HepG2 (cell line): ENCODE results near the gene GIN1. TPM values are rescaled to one million over a fixed set of nuclear protein-coding genes. Genes with fewer than 3 reads are reported as not detected.

Source experiments
- ATAC-seq: fragments of 200-7000 bp; cut with Tn5 transposase; 3 replicates; pipeline ENCODE4 v1.9.1; 2020; ENCODE audit warnings: mild to moderate bottlenecking, moderate library complexity
- BruUV-seq: library from RNA; stranded (reverse); fragments of 400-500 nt; replicated peaks from 2 replicates; lab custom pipeline; 2021; lab: Mats Ljungman, UMichigan
- CTCF ChIA-PET: fragments of 300-600 bp; formaldehyde crosslinking; extraction: SDS; loops from one replicate; lab custom pipeline; 2021; ENCODE audit warnings: low total read pairs, inconsistent platforms, low intra/inter-chr PET ratio; lab: Yijun Ruan, JAX
- POLR2A ChIA-PET: fragments of 350-600 bp; sonication (Branson Sonifier 250); formaldehyde crosslinking; loops from one replicate; lab custom pipeline; 2020; ENCODE audit warnings: antibody characterized with exemption, inconsistent platforms; lab: Yijun Ruan, JAX
- DNase-seq: peaks from one replicate; pipeline ENCODE4 v3.0.0-alpha.2; 2015; ENCODE audit warnings: low spot score
- FAIRE-seq: peaks from 3 replicates; lab custom pipeline; 2011; peaks lifted over from hg19 to GRCh38; lab: Jason Lieb, UNC
- H2AFZ ChIP-seq: one replicate; pipeline ENCODE4 v1.6.1; 2011; ENCODE audit warnings: low read length, inconsistent platforms
- H3K27ac ChIP-seq: fragments of 300-600 bp; 3 replicates; pipeline ENCODE4 v1.8.0; 2011; ENCODE audit warnings: mixed run types, mild to moderate bottlenecking, mixed read lengths, low read length, inconsistent platforms; ENCODE audit not compliant: insufficient read depth; ENCODE audit errors: extremely low read length
- H3K27me3 ChIP-seq, 2 experiments: fragments of 200-600 bp in 1 of 2; 2 replicates in 1 of 2; 3 replicates in 1 of 2; pipeline versions ENCODE4 v1.6.0 to v1.8.0; 2011; ENCODE audit warnings: low read length in 2 of 2, mild to moderate bottlenecking in 2 of 2, moderate library complexity in 2 of 2, inconsistent platforms in 1 of 2; ENCODE audit not compliant: insufficient read depth in 2 of 2, control insufficient read depth in 1 of 2
- H3K36me3 ChIP-seq, 2 experiments: fragments of 200-600 bp in 1 of 2; replicated peaks in 1 of 2; 2 replicates in 1 of 2; 3 replicates in 1 of 2; pipeline versions ENCODE4 v1.5.1 to v1.8.0; 2011; ENCODE audit warnings: low read length in 2 of 2, inconsistent platforms in 1 of 2; ENCODE audit not compliant: insufficient read depth in 2 of 2, control insufficient read depth in 1 of 2
- H3K4me1 ChIP-seq: 2 replicates; pipeline ENCODE4 v1.5.1; 2012; ENCODE audit warnings: low read length, inconsistent platforms; ENCODE audit not compliant: insufficient read depth
- H3K4me2 ChIP-seq: 2 replicates; pipeline ENCODE4 v1.6.0; 2011; ENCODE audit warnings: low read depth, low read length, inconsistent platforms
- H3K4me3 ChIP-seq, 3 experiments: fragments of 200-600 bp in 1 of 3; sonication (generic), shearing (Covaris generic) in 1 of 3; replicated peaks in 1 of 3; 2 replicates each; pipeline ENCODE4 v1.5.1; 2011 to 2016; ENCODE audit warnings: low read length in 3 of 3, inconsistent platforms in 2 of 3, low read depth in 2 of 3, mild to moderate bottlenecking in 2 of 3, control low read depth in 1 of 3, mixed read lengths in 1 of 3; ENCODE audit not compliant: insufficient read depth in 1 of 3
- H3K79me2 ChIP-seq: one replicate; pipeline ENCODE4 v1.6.1; 2011; ENCODE audit warnings: low read length, inconsistent platforms; ENCODE audit not compliant: insufficient read depth
- H3K9ac ChIP-seq: 2 replicates; pipeline ENCODE4 v1.6.0; 2011; ENCODE audit warnings: mild to moderate bottlenecking, low read depth, low read length, inconsistent platforms; ENCODE audit not compliant: insufficient read depth
- H3K9me3 ChIP-seq: 2 replicates; pipeline ENCODE4 v1.5.1; 2012; ENCODE audit warnings: mild to moderate bottlenecking, low read length
- H4K20me1 ChIP-seq: 2 replicates; pipeline ENCODE4 v1.6.0; 2011; ENCODE audit warnings: inconsistent platforms, mild to moderate bottlenecking, low read length, moderate library complexity; ENCODE audit not compliant: insufficient read depth
- MTERF4 ChIP-seq: sonication (generic); formaldehyde crosslinking; IDR thresholded peaks from 2 replicates; pipeline ENCODE4 v1.8.0; 2023; ENCODE audit warnings: mild to moderate bottlenecking, missing genetic modification reagents
- NFE2 ChIP-seq: sonication (generic); formaldehyde crosslinking; IDR thresholded peaks from 2 replicates; pipeline ENCODE4 v1.4.0; 2020; ENCODE audit warnings: missing genetic modification reagents
- PHF8 ChIP-seq: sonication (generic); formaldehyde crosslinking; IDR thresholded peaks from 2 replicates; pipeline ENCODE4 v1.5.0; 2020; ENCODE audit warnings: missing genetic modification reagents
- SKIL ChIP-seq: sonication (generic); formaldehyde crosslinking; IDR thresholded peaks from 2 replicates; pipeline ENCODE4 v1.8.0; 2022; ENCODE audit warnings: missing genetic modification reagents, mild to moderate bottlenecking, moderate library complexity, borderline replicate concordance
- ZNF282 ChIP-seq: fragments of 450-650 bp; IDR thresholded peaks from 2 replicates; pipeline ENCODE4 v1.6.1; 2018; ENCODE audit not compliant: partially characterized antibody
- ZNF451 ChIP-seq: sonication (generic); formaldehyde crosslinking; IDR thresholded peaks from 2 replicates; pipeline ENCODE4 v1.5.0; 2020; ENCODE audit warnings: mild to moderate bottlenecking, missing genetic modification reagents
- ZNF879 ChIP-seq: sonication (generic); formaldehyde crosslinking; IDR thresholded peaks from 2 replicates; pipeline ENCODE4 v1.8.1; 2023; ENCODE audit warnings: missing genetic modification reagents
- WGBS: methylation state at CpG from one replicate; pipeline ENCODE4 v1.1.6; 2017; ENCODE audit warnings: low lambda C conversion rate; 5-methylcytosine and 5-hydroxymethylcytosine counted together
- in situ Hi-C: cut with HindIII; loops from 2 replicates; pipeline ENCODE4 v1.10.0; 2017; ENCODE audit warnings: low pct_unique_long_range_greater_than_20kb; ENCODE audit not compliant: extremely low pct_ligation_motif_present
- intact Hi-C: fragments of 100-400 bp; cut with micrococcal nuclease; formaldehyde crosslinking; loops from one replicate; pipeline ENCODE4 v1.10.0; 2022; ENCODE audit not compliant: unreplicated experiment
- polyA plus RNA-seq, 8 experiments: library from polyadenylated mRNA; depleted of rRNA in 3 of 8; stranded (reverse) in 7 of 8; unstranded in 1 of 8; fragments of >200 nt; fragmentation: Illumina TruSeq in 4 of 8; extraction: Trizol in 4 of 8; gene quantifications; 2 replicates each; pipeline versions ENCODE4 v1.2.1 to v1.2.3, GENCODE V29; 2011 to 2016; ENCODE audit warnings: low read depth in 4 of 8, missing spikeins in 1 of 8, mixed read lengths in 1 of 8; ENCODE audit not compliant: insufficient read depth in 1 of 8
- total RNA-seq, 5 experiments: library from RNA; depleted of rRNA; stranded (reverse); fragments of >200 nt; fragmentation: Illumina TruSeq; extraction: Trizol; gene quantifications; 2 replicates each; pipeline ENCODE4 v1.2.3, GENCODE V29; 2016; ENCODE audit warnings: low read depth in 1 of 5

Gene GIN1
- total and polyA plus RNA-seq, 2 of the 13 experiments (the other 11 are each of a cell fraction or from before 2014, with no cell fraction given), result 1.7 to 7.7 TPM

GRCh38 chr5:103060424-103060954 lies 59.4 kb downstream of the GIN1 start:
- no peaks in the 10 kb centered on the region for H3K79me2 ChIP-seq
- H3K9ac ChIP-seq, result no peak overlapping the region
- H3K9me3 ChIP-seq, result no peaks in the 10 kb centered on the region
- FAIRE-seq (no peak), DNase-seq (no peak), ATAC-seq (no peak)
- intact Hi-C loops (no loop called here), in situ Hi-C loops (no loop called here)
- H3K27me3 ChIP-seq, result no peaks in the 10 kb centered on the region
- no peak overlapping the region for H3K27ac ChIP-seq
- 0% methylated on average over 3 of the region's 3 CpGs for WGBS
- no peaks in the 10 kb centered on the region for H3K4me1 ChIP-seq
- no peak overlapping the region for H3K4me2 ChIP-seq
- ChIA-PET POLR2A (no interaction called here), CTCF (no interaction called here)
- H2AFZ ChIP-seq, result no peak overlapping the region
- BruUV-seq, result no TSS peak
- no peaks in the 10 kb centered on the region for H4K20me1 ChIP-seq
- TF ChIP-seq ZNF879 (CRISPR knock-in tag) (no peak), ZNF282 (no peak), SKIL (no peak), ZNF451 (CRISPR knock-in tag) (no peak), PHF8 (CRISPR knock-in tag) (no peak), NFE2 (CRISPR knock-in tag) (no peak), MTERF4 (CRISPR knock-in tag) (no peak)
- no peak overlapping the region for H3K4me3 ChIP-seq
- H3K36me3 ChIP-seq, result no peaks in the 10 kb centered on the region
